GM21381 (cell line): ENCODE data around the gene MT1A.
"Not testable (repeated sequence)": the region's sequence is repeated elsewhere in the genome, so short reads cannot be mapped to it uniquely, and the experiment has no call there.

ENCODE experiments used
- ATAC-seq: cut with Tn5 transposase; IDR thresholded peaks from one replicate; pipeline ENCODE4 v1.9.1; 2021; ENCODE audit warnings: mild to moderate bottlenecking, moderate library complexity; ENCODE audit not compliant: unreplicated experiment

The MT1A gene

DNA sequence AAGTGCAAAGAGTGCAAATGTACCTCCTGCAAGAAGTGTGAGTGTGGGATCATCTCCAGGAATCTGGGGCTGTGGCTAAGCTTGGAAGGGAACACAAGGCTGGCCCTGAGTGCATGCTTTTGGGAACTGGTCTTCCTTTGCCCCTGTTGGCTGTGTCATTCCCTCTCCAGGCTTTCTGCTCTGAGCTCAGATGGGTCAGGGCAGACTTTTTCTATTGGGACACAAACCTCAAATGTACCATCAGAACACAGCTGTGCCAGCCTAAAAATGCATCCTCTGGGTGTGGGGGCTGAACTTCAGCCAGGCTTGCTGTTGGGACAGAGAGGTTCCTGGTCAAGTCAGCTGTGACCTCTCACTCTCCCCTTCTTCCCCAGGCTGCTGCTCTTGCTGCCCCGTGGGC is 14.1 kb downstream of the MT1A start:
- no peak for ATAC-seq

DNA sequence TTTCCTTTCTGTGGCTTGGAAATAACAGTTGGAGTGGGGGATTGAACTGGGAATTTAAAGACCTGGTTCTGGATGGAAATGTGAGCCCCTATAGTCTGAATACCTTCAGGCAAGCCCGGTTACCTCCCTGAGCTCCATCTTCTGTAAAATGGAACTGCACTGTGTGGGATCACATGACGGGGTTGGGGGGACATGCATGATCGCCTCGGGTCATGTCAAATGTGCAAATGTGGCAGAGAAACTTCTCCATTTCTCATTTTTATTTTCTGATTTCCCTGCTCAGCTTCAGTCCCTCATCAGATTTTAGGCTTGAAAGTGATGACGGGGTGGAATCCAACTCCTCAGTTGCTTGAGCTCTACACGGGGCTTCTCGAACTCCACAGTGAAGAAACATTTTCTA is 14.8 kb downstream of the MT1A start:
- ATAC-seq = no peak

DNA sequence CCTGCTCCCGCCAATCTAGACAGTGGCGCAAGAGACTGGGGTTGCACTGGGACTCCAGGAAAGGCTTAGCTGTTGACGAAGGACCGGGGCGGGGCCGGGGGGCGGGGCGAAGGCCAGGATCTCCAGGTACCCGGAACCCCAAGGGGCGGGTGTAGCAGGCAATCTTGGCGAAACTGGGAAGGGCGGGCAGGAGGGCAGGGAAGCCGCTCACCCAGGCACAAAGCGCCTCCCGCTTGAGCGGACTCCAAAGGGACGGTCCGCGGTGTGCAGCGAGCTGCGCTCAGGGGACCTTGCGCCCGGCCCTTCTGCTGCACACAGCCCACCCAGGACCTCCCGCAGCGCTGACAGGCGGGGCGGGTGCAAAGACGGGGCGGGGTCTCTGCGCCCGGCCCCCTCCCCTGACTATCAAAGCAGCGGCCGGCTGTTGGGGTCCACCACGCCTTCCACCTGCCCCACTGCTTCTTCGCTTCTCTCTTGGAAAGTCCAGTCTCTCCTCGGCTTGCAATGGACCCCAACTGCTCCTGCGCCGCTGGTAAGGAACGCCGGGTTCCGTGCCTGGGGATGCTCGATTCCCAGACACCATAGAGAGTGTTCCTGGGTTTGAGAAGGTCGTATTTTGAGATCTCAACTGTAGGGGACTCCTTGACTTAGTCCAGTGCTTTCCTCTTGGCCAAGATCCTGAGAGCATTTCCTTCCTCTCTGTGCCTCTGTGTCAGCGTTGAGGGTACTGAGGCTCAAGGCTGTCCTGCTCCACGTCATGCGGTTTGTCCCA is 19.3 kb downstream of the MT1A start, which contains the start of gene MT1F:
TSS of gene MT1F (plus strand) at position 405 of the 772 bp plus-strand sequence. CDS start at position 505, 100 bp downstream.
- ATAC-seq = no peak

DNA sequence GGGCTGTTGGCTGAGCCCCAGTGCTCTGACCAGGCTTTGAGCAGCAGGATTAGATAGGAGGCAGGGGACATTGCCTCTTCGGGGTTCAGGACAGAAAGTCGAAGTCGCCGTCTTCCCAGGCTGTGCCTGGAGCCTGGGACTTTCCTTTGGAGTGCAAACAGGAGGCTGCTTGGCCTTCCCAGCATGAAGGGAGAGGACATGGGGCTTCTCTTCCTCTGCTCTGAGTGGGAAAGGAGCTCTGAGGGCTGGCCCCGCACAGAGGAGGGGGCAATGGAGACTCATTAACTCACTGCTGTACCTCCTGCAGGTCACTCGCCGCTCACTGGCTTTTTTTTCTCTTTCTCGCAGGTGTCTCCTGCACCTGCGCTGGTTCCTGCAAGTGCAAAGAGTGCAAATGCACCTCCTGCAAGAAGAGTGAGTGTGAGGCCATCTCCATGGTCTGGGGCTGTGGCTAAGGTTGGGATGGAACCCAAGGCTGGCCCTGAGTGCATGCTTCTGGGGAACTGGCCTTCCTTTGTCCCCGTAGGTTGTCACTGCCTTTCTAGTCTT is 19.9 kb downstream of the MT1A start:
- no peak for ATAC-seq

DNA sequence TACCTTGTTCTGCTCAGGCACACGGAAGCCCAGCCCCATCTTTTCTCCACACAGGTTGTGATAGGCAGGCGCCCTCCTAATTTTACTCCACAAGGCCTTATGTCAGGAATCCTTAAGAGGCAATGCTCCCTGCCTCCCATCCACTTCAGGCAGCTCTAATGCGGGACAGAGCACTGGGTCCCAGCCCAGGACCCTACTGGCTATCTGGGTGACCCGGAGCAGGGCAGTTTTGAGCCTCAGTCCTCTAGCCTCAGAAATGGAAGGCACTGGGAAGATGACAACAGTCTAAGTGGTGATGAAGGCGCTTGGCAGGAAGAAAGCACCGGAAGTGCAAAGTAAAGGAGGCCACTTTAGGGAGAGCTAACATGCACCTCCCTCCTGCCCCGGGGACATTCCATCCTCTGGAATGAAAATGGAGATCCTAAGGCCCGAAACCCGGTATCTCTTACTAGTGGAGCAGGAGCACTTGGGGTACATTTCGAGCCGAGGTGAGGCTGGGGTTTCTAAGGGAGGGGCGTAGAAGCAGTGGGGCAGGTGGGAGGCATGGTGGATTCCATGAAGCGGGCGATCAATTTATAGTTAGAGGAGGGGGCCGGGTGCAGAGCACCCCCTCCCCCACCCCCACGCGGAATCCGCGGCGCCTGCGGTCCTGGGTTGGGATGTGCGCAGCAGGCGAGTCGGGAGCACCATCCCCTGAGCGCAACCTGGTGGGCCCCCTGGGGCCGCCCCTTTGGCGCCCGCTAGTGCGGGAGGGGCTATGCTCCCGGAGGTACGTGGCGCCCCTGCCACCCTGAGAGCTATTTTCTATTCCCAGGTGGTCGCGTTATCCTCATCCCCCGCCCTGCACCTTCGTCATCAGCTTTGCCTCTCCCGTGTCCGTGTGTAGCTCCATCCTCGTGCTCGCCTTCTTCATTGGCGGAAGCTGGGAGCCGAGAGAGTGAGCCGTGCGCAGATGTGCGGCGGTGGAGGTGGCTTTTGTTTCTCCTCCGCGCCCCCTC is 24.2 kb downstream of the MT1A start:
- no peak for ATAC-seq

DNA sequence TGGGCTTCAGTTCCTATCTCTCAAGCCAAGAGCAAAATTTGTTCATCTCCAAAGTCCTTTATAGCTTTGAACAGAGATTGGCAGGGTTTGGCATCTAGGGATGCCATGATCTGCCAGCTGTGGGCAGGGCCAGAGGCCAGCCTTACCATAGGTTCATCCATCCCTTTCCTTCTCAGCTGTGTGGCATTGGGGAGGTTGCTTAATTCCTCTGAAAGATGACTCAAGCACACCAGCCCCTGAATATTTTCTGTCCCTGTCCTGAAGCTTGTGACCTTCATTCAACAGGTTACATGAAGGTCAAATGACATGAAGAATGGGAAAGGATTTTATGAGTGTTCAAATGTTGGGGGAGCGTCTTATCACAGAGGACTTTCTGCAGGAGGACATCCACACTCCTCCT is 26.0 kb downstream of the MT1A start:
- no peak for ATAC-seq

DNA sequence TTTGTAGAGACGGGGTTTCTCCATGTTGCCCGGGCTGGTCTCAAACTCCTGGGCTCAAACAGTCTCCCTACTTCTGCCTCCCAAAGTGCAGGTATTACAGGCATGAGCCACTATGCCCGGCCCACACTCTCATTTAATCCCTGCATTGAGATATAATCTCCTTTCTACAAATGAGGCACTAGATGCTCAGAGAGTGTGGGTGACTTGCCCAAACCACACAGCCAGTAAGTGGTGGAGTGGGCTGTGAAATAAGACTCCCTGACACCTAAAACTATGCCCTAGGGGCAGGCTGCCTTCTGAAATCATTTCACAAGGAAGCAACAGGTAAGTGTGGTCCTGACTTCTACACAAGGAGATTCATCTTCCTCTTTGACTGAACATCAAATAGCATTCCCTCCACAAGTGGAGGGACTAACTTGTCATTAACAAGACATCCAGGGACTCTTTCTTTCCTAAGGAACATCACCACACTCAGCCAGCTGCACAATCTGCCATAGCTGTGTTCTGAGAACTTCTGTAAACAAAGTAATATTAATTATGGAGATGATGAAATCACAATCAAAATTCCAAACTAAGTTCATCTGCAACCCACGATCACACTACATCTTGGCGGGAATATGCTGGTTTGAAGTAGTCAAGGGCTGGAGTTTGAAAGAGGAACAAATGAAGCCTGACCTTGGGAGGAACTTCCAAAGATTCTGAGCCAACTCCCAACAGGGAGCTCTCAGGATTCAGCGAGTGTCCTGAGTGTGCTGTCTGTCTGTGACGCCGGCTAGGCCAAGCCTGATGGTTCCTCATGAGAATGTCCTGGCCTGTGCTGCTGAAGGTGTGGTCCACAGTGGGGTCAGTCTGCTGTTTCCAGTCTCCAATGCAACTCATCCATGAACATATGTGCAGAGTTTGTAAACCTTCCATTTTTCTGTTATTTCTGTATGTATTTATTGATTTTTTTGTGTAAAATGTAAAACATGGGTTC is 27.1 kb downstream of the MT1A start:
- not testable (repeated sequence) for ATAC-seq

DNA sequence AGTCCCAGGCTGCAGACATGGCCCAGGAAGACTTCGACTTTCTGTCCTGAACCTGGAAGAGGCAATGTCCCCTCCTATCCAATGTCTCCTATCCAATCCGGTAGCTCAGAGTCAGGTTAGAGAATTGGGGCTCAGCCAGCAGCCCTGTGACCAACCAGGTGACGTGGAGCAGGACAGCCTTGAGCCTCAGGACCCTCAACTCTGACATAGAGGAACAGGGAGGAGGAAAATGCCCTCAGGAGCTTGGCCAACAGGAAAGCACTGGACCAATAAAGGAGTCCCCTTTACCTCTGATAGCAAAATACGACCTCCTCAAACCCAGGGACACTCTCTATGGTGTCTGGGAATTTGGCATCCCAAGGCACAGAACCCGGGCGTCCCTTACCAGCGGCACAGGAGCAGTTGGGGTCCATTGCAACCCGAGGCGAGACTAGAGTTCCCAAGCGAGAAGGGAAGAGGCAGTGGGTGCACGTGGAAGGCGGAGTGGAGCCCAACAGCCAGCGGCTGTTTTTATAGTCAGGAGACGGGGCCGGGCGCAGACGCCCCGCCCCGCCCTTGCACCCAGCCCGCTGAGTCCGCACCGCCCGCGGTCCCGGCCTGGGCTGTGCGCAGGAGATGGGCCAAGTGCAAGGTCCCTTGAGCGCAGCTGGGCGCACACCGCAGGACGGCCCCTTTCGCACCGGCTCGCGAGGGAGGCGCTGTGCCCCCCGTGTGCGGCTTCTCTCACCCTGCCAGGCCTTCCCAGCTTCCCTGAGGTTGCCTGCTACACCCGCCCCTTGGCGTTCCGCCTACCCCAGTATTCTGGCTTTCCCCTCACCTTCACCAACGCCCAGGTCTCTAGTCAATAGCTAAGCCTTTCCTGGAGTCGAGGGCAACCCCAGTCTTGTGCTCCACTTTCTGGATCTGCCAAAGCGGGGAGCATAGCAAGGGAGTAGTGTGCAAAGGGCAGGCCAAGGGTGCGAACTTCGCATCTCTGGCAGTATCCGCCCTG is 29.4 kb downstream of the MT1A start, which contains the start of gene MT1G:
TSS of gene MT1G (minus strand) at position 485 of the 991 bp plus-strand sequence. CDS start at position 413, 72 bp downstream.
- ATAC-seq = no peak

DNA sequence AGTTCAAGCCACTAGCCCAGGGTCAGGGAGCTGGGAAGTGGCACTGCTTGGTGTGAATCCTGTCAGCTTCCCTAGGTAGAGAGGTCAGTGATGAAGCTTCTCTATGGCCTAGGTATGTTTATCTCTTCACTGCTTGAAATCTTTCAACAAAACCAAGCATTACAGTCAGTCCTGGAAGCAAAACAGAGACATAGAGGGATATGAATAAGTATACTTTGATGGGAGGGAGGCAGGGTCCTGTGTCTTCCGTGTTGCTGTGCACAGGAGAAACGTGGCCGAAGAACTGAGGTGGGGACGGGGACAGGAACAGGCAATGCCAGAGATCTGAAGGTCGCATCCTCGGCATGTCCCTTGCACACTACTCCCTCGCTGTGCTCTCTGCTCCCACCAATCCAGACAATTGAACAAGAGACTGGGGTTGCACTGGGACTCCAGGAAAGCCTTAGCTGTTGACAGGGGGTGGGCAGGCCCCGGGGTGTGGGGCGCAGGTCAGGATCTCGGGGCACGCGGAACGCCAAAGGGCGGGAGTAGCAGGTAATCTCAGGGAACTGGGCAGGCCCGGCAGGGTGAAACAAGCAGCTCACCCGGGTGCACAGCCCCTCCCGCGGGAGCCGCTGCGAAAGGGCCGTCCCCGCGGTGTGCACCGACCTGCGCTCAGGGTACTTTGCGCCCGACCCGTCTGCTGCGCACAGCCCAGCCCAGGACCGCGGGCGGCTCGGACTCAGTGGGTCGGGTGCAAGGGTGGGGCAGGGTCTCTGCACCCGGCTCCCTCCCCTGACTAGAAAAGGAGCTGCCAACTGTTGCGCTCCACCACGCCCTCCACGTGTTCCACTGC is 30.8 kb downstream of the MT1A start, which contains the start of gene MT1H:
TSS of gene MT1H (plus strand) at position 810 of the 835 bp plus-strand sequence. CDS start 71 bp downstream, outside the sequence.
- ATAC-seq = no peak

DNA sequence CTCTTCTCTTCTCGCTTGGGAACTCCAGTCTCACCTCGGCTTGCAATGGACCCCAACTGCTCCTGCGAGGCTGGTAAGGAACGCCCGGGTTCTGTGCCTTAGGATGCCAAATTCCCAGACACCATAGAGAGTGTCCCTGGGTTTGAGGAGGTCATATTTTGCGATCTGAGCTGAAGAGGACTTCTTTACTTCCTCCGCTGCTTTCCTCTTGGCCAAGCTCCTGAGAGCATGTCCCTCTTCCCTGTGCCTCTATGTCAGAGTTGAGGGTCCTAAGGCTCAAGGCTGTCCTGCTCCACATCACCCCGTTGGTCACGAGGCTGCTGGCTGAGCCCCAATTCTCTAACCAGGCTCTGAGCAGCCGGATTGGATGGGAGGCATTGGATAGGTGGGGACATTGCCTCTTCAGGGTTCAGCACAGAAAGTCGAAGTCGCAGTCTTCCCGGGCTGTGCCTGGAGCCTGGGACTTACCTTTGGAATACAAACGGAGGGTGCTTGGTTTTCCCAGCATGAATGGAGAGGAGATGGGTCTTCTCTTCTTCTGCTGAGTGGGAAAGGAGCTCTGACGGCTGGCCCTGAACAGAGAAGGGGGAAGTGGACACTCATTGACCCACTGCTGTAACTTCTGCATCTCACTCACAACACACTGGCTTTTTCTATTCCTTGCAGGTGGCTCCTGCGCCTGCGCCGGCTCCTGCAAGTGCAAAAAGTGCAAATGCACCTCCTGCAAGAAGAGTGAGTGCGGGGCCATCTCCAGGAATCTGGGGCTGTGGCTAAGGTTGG is 31.6 kb downstream of the MT1A start:
- ATAC-seq = no peak

DNA sequence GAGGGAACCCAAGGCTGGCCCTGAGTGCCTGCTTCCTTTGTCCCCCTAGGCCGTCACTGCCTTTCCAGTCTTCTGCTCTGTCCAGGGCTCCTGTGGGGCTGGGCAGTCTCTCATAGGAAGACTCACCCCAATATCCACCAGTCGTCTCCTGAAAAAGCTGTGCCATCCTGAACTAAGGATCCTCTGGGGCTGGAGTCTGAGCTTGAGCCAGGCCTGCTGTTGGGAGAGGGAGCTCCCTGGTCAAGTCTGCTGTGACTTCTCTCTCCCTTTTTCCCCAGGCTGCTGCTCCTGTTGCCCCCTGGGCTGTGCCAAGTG is 32.1 kb downstream of the MT1A start:
- no peak for ATAC-seq

DNA sequence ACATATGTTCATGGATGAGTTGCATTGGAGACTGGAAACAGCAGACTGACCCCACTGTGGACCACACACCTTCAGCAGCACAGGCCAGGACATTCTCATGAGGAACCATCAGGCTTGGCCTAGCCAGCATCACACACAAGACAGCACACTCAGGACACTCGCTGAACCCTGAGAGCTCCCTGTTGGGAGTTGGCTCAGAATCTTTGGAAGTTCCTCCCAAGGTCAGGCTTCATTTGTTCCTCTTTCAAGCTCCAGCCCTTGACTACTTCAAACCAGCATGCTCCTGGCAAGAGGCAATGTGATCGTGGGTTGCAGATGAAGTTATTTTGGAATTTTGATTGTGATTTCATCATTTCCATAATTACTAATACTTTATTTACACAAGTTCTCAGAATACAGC is 33.2 kb downstream of the MT1A start:
- ATAC-seq = not testable (repeated sequence)

DNA sequence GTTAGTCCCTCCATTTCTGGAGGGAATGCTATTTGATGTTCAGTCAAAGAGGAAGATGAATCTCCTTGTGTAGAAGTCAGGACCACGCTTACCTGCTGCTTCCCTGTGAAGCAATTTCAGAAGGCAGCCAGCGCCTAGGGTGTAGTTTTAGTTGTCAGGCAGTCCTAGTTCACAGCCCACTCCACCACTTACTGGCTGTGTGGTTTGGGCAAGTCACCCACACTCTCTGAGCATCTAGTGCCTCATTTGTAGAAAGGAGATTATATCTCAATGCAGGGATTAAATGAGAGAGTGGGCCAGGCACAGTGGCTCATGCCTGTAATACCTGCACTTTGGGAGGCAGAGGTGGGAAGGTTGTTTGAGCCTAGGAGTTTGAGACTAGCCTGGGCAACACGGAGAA is 33.7 kb downstream of the MT1A start:
- not testable (repeated sequence) for ATAC-seq

DNA sequence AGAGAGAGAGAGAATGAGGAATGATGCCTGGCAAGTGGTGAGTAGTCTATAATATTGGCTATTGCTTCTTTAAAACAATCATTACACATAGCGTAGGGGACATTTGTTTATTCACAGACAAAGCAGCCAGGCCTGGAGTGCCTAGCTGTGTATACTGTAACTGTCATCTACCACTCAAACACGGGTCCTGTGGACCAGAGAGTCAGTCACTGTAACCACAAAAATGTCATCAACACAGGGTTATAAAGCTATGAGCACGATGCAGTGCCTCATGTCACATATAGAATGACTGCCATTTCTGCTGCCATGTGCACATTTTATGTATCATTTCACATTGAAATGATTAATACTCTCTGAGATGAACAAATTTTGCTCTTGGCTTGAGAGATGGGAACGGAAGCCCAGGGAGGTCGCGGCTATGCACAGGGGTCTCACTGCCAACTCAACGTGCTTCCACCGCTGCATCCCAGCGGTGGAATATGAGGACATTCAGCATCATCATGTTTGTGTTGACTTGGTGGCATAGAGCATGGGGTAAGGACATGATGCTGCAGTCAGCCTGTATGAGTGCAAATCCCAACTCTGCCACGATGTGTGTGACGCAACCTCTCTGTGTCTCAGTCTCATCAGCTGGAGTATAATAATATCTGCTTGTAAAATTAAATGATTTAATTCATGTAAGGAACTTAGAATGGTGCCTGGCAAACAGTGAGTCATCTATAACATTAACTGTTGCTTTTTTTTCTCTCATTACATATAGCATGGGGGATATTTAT is 34.5 kb downstream of the MT1A start:
- no peak for ATAC-seq

DNA sequence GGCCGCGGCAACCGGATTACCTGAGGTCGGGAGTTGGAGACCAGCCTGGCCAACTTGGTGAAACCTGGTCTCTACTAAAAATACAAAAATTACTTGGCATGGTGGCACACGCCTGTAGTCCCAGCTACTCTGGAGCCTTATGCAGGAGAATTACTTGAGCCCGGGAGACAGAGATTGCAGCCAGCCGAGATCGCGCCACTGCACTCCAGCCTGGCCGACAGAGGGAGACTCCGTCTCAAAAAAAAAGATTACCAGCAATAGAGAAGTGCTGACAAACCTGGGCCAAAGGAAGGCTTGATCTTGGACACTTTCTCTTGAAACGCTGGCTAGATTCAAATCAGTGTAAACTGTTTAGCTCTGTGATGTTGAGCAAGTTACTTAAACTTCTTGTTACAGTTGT is 35.5 kb downstream of the MT1A start:
- ATAC-seq = no peak

DNA sequence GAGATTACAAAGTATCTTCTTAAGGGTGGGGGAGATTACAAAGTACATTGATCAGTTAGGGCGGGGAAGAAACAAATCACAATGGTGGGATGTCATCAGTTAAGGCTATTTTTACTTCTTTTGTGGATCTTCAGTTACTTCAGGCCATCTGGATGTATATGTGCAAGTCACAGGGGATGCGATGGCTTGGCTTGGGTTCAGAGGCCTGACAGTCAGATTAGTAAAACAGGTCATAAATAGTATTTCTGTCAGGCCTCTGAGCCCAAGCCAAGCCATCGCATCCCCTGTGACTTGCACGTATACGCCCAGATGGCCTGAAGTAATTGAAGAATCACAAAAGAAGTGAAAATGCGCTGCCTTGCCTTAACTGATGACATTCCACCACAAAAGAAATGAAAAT is 36.1 kb downstream of the MT1A start:
- not testable (repeated sequence) for ATAC-seq
